Skeletal muscle tissue (tissue), 4 donors: ENCODE results near the gene SMIM36. TPM values are rescaled to one million over a fixed set of nuclear protein-coding genes. Genes with fewer than 3 reads are reported as not detected.

Experiments
- H3K27ac ChIP-seq: one replicate; pipeline ENCODE4 v1.7.0; 2013; ENCODE audit warnings: mild to moderate bottlenecking, low read depth, low read length, inconsistent platforms
- H3K27me3 ChIP-seq, 3 donors: one replicate each; pipeline ENCODE4 v1.7.0; 2013; ENCODE audit warnings: low read length in 3 of 3; ENCODE audit not compliant: control insufficient read depth in 3 of 3, insufficient read depth in 3 of 3
- H3K36me3 ChIP-seq, 3 donors: one replicate each; pipeline ENCODE4 v1.7.0; 2013; ENCODE audit warnings: low read length in 3 of 3; ENCODE audit not compliant: control insufficient read depth in 3 of 3, insufficient read depth in 3 of 3
- H3K4me1 ChIP-seq, 3 donors: one replicate each; pipeline ENCODE4 v1.7.0; 2013; ENCODE audit warnings: low read length in 3 of 3, mild to moderate bottlenecking in 3 of 3; ENCODE audit not compliant: control insufficient read depth in 3 of 3, insufficient read depth in 3 of 3
- H3K4me3 ChIP-seq, 3 donors: one replicate each; pipeline ENCODE4 v1.7.0; 2013; ENCODE audit warnings: low read length in 3 of 3
- H3K9ac ChIP-seq, 3 donors: one replicate each; pipeline ENCODE4 v1.7.0; 2013; ENCODE audit warnings: low read length in 3 of 3, mild to moderate bottlenecking in 3 of 3, moderate library complexity in 2 of 3, low read depth in 1 of 3
- H3K9me3 ChIP-seq, 3 donors: one replicate each; pipeline ENCODE4 v1.7.0; 2013; ENCODE audit warnings: low read length in 3 of 3; ENCODE audit not compliant: control insufficient read depth in 3 of 3
- total RNA-seq: library from RNA; depleted of rRNA; stranded (reverse); fragments of >200 nt; gene quantifications from one replicate; pipeline ENCODE4 v1.2.3, GENCODE V29; 2014
- donor health status: Osteomylitis.

SMIM36 gene
- total RNA-seq, 1 donor from 2014 or later: not detected

DNA sequence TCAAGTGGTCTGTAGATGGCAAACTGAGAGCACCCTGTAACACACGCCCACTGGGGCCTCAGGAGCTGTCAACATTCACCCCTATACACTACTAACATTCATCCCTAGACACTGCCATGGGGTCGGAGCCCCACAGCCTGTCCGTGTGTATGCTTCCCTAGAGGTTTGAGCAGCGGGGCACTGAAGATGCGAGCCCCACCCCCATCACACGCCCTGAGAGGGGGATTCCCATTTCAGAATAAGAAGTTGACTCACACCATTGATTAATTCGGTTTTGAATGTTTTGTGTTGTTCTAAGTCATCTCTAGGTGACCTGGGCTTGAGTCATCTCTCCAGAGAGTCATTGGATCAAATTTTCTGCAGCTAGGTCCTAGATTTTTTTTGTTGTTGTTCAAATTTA lies 52.3 kb downstream of the SMIM36 start:
- Histone ChIP-seq H3K4me3 (no peak overlapping the region), H3K27me3 (no peaks in the 10 kb centered on the region), H3K36me3 (no peaks in the 10 kb centered on the region), H3K9me3 (no peaks in the 10 kb centered on the region), H3K27ac (no peak overlapping the region), H3K4me1 (peaks cover 0 to 11% (median 2%) of the 10 kb centered on the region in 3 donors), H3K9ac (no peak overlapping the region)

DNA sequence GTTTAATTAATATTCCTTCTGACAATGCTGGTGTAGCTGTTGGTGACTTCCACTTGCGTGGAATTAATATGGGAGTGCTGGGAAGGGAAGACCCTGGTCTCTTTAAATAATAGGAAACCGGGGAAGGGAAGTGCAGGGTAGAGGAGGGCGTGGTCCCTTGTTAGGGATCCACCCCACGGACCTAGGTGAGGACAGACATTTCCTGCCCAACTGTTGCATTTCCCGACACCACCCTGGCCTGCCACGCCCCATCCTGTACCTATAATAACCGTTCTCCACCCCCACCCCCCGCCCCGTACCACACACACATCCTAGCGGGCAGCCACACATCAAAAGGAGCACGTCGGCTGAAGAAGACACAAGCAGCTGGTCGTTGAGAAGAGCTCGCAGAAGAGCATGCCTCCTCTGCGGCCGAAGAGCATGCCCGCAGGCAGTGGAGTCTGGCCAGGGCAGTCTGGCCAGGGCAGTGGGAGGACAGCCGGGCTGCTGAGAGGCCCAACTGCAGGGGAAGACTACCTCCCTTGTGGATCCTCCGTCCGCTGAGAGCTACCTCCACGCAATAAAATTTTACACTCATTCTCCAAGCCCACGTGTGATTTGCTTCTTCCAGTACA lies 52.9 kb downstream of the SMIM36 start:
- H3K36me3 ChIP-seq: no peaks in the 10 kb centered on the region
- no peak overlapping the region for H3K4me3 ChIP-seq
- peaks cover 0 to 11% (median 2%) of the 10 kb centered on the region in 3 donors for H3K4me1 ChIP-seq
- H3K27me3 ChIP-seq: no peaks in the 10 kb centered on the region
- H3K9me3 ChIP-seq: no peaks in the 10 kb centered on the region
- H3K9ac ChIP-seq: no peak overlapping the region
- no peak overlapping the region for H3K27ac ChIP-seq

DNA sequence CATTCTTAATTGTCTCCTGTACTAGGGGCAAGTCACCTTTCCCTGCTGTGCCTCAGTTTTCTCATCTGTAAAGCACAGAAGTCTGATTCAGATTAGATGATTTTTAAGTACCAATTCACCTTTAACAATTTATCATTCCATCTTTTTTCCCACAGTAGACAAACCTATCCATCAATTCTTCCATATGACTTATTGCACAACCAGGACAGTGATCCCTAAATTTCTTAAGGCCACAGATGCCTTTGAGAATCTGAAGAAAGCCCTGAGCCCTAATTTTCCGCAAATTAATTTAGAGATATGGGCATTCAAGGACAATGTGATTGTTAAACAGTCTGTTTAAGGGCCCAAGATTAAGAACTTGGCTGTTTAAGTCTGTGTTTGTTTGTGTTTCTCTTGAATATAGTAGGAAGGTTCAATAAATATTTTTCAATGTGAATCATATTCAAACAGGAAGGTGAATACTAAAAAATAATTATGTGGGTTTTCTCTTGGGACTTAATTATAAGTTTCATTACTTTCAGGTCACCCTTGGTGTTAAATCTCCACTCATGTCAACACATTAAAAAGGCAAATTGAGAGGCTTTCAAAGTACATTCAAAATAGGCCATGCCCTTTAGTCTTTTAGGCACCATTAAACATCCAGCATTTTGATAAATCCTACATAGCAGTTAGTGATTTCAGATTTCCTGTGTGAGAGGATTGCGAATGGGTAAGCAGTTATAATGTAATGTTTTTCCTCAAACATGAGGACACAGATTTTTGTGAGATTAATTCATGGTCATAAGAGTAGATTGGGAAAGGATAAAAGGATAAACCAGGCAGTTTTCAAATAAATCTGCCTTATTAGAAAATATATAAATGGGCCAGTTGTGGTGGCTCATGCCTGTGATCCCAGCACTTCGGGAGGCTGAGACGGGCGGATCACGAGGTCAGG lies 54.7 kb downstream of the SMIM36 start:
- Histone ChIP-seq H3K27me3 (no peaks in the 10 kb centered on the region), H3K4me3 (no peak overlapping the region), H3K4me1 (peaks cover 2 to 15% (median 4%) of the 10 kb centered on the region in 3 donors), H3K27ac (no peak overlapping the region), H3K36me3 (no peaks in the 10 kb centered on the region), H3K9me3 (no peaks in the 10 kb centered on the region), H3K9ac (no peak overlapping the region)

DNA sequence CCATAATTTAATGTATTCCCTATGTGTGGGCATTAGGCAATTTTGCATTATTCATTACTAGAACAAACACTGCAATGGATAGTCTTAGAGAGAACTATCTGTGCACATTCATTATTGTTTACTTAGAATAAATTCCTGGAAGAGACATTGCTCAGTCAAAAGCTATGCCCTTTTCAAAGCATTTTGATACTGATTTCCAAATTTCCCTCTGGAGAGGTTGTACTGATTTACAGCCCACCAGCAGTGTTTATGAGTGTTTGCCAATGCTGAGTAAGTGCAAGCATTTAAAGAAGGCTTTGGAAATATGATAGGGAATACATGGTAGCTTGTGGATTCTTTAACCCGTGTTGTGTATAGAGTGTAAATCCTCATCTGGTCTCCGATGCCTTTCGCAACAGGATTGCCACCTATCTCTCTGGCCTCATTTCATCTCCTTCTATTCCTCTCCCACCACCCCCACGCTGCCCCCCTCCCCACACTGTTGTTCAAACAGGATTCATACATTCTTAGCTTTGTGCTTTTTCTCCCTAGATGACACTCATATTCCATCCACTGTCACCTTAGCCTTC lies 56.3 kb downstream of the SMIM36 start:
- H3K9ac ChIP-seq: no peak overlapping the region
- peaks cover 2 to 15% (median 4%) of the 10 kb centered on the region in 3 donors for H3K4me1 ChIP-seq
- H3K27me3 ChIP-seq: no peaks in the 10 kb centered on the region
- H3K36me3 ChIP-seq: no peaks in the 10 kb centered on the region
- H3K9me3 ChIP-seq: no peaks in the 10 kb centered on the region
- H3K27ac ChIP-seq: no peak overlapping the region
- peak overlapping the region in 1 of 3 donors; percentile 9 for H3K4me3 ChIP-seq

DNA sequence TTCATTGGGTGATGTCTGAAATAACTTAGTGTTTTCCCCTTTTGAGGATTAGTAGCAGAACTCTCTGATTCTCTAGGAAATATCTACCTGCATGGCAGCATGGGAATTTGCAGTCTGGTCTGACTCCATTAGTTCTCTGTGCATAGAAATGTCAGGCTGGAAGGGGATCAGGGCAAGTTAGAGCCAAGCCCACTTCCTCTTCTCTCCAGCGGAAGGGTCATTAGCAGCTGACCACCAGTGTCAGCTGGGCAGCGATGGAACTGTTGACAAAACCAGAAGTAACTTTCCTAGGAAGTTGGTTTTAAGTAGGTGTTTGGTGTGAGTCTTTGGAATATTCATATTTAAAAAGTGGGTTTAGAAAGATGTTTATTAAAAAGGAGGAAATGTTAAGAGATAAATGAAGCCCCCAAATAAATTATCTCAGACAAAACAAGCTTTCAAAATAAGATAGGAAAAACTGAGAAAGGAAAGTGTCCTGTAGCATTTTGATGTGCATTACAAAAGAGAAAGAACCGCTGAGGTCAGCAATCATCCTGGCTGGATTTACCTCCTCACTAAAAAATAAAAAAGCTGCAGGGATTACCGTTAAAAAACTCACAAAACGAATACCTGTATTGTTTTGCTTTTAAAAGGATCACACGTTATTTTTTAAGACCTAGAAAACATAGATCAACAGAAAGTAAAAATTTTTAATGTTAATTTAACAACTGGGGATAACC lies 57.3 kb downstream of the SMIM36 start:
- H3K27me3 ChIP-seq: no peaks in the 10 kb centered on the region
- no peak overlapping the region for H3K27ac ChIP-seq
- H3K36me3 ChIP-seq: no peaks in the 10 kb centered on the region
- peaks cover 2 to 15% (median 7%) of the 10 kb centered on the region in 3 donors for H3K4me1 ChIP-seq
- no peaks in the 10 kb centered on the region for H3K9me3 ChIP-seq
- no peak overlapping the region for H3K9ac ChIP-seq
- no peak overlapping the region for H3K4me3 ChIP-seq

DNA sequence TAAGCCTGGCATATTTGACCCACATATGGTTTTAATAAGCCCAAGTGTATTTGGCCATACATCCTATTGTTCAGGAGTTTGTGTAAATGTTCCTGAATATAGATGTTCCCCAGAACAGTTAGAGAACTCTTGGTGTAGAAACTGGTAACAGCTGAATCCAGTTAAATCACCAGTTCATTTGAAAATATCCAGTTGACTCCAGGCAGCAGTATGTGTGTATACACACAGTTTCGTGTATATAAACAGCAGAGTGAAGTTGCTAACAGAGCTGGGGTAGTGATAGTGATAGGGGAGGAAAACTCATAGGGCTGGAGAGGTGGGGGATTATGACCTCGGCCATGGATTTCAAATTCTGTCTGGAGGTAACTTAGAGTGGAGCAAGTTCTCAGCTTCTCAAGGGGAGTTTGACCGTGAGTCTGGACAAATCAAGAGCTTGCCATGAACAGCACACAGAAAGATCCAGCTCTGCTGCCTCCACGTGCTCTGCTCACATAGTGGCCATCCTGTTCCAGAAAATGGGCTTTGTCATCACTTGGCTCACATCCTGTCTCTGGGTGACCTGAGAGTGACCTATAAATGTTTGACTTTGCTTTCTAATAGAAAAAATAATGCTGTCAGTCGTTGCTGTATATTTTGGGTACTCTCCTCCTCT lies 59.0 kb downstream of the SMIM36 start:
- H3K4me1 ChIP-seq: peaks cover 2 to 15% (median 7%) of the 10 kb centered on the region in 3 donors
- no peaks in the 10 kb centered on the region for H3K27me3 ChIP-seq
- H3K9me3 ChIP-seq: no peaks in the 10 kb centered on the region
- no peaks in the 10 kb centered on the region for H3K36me3 ChIP-seq
- H3K4me3 ChIP-seq: no peak overlapping the region
- no peak overlapping the region for H3K9ac ChIP-seq
- no peak overlapping the region for H3K27ac ChIP-seq

DNA sequence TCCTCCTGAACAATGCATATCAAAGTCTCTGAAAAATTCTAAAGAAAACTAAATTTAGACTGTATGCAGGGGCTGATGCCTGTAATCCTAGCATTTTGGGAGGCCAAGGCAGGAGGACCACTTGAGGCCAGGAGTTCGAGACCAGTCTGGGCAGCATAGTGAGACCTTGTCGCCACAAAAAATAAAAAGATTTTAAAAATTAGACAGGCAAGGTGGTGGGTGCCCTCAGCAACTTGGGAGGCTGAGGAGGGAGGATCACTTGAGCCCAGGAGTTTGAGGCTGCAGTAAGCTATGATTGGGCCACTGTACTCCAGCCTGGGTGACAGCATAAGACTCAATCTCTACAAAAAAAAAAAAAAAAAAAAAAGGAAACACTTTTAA lies 59.5 kb downstream of the SMIM36 start:
- H3K9me3 ChIP-seq: no peaks in the 10 kb centered on the region
- no peak overlapping the region for H3K4me3 ChIP-seq
- no peaks in the 10 kb centered on the region for H3K36me3 ChIP-seq
- H3K9ac ChIP-seq: no peak overlapping the region
- no peak overlapping the region for H3K27ac ChIP-seq
- no peaks in the 10 kb centered on the region for H3K27me3 ChIP-seq
- H3K4me1 ChIP-seq: peaks cover 2 to 15% (median 7%) of the 10 kb centered on the region in 3 donors

DNA sequence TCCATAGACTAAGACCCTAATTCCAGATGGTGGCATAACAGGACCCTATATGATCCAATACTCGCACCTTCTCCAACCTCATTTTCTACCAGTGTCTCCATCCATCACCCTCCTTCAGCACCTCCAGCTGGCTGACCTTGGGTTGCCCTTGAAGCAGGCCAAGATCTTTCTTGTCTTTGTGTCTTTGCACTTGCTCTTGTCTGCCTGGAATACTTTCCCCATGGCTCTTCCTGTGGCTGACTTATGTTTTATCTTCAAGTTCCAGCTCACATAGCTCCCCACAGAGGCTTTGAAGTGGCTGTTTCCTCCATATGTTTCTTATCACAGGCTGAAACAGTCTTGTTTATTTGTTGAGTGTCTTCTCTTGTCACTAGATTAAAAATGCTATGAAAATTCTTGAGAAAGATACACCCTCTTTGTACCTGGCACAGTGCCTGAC lies 60.0 kb downstream of the SMIM36 start:
- H3K36me3 ChIP-seq: no peaks in the 10 kb centered on the region
- no peak overlapping the region for H3K27ac ChIP-seq
- no peaks in the 10 kb centered on the region for H3K9me3 ChIP-seq
- H3K27me3 ChIP-seq: no peaks in the 10 kb centered on the region
- H3K4me3 ChIP-seq: no peak overlapping the region
- no peak overlapping the region for H3K9ac ChIP-seq
- H3K4me1 ChIP-seq: peaks cover 2 to 15% (median 7%) of the 10 kb centered on the region in 3 donors

DNA sequence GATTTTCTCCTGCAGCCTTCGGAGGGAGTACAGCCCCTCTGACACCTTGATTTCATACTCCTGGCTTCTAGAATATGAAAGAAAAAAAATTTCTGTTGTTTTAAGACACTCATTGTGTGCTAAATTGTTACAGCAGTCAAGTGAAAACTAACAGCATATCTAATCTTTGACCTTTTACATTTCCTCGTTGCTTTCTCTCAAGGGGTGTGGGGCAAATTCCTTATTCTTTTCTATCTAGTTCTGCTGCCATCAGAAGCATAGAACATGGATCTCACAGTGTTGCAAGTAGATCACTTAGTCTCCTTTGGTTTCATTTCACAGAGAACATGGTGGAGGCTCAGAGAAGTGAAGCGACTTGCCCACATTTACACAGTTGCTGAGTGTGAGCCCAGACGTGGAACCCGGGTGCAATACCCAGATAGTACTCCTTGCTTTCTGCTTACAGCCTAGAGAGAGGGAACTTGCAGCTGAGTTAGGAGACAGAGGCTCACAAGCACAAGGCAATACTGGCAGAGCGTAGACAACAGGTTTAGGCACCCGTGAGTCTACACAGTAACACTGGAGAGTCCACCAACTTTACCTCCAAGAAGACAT lies 60.9 kb downstream of the SMIM36 start:
- Histone ChIP-seq H3K27me3 (no peaks in the 10 kb centered on the region), H3K9ac (no peak overlapping the region), H3K4me3 (no peak overlapping the region), H3K27ac (no peak overlapping the region), H3K4me1 (peaks cover under 1 to 12% (median 7%) of the 10 kb centered on the region in 3 donors), H3K9me3 (no peaks in the 10 kb centered on the region), H3K36me3 (no peaks in the 10 kb centered on the region)
